GM18505 (cell line): Measurements from ENCODE around the gene ENTPD6.
"Not testable (repeated sequence)": the region's sequence is repeated elsewhere in the genome, so short reads cannot be mapped to it uniquely, and the experiment has no call there.

Experiments
- ATAC-seq: cut with Tn5 transposase; IDR thresholded peaks from one replicate; pipeline ENCODE4 v1.9.1; 2021; ENCODE audit not compliant: unreplicated experiment
- POLR2A ChIP-seq: IDR thresholded peaks from 4 replicates; pipeline ENCODE4 v1.6.1; 2011; ENCODE audit warnings: borderline replicate concordance; ENCODE audit not compliant: insufficient read depth, insufficient read length; ENCODE audit errors: extremely low read depth

ENTPD6 gene

DNA sequence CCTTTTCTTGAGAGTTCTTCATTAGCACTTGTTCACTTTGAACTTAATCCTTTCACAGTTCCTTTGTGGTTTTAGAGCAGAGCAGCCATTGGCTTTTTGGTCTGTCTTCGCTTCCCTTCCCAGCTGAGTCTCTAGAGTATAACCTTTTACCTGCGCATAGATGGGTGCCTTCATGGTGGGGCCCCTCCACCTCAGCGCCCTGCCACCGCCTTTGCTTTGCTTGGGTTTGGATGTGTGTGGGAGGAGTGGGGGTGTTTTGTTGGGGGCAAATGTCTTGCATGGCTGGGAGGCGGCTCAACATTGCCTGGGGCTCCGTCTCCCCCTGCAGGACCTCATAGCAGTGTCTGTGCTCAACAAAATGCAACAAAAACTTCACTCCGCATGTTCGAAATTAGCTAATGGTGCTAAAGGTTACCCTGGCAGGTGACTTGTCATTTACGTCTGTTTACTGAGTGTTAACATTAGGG, 64.3 kb downstream of the ENTPD6 start:
- TF ChIP-seq POLR2A = no peak
- ATAC-seq = no peak

DNA sequence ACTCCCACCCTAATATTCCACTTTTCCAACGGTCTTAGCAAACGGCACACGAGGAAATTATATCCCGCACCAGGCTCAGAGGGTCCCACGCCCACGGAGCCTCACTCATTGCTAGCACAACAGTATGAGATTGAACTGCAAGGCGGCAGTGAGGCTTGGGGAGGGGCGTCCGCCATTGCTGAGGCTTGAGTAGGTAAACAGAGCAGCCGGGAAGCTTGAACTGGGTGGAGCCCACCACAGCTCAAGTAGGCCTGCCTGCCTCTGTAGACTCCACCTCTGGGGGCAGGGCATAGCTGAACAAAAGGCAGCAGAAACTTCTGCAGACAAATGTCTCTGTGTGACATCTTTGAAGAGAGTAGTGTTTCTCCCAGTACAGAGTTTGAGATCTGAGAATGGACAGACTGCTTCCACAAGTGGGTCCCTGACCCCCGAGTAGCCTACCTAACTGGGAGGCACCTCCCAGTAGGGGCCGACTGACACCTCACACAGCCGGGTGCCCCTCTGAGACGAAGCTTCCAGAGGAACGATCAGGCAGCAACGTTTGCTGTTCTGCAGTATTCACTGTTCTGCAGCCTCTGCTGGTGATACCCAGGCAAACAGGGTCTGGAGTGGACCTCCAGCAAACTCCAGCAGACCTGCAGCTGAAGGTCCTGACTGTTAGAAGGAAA, 65.4 kb downstream of the ENTPD6 start:
- ATAC-seq = not testable (repeated sequence)

DNA sequence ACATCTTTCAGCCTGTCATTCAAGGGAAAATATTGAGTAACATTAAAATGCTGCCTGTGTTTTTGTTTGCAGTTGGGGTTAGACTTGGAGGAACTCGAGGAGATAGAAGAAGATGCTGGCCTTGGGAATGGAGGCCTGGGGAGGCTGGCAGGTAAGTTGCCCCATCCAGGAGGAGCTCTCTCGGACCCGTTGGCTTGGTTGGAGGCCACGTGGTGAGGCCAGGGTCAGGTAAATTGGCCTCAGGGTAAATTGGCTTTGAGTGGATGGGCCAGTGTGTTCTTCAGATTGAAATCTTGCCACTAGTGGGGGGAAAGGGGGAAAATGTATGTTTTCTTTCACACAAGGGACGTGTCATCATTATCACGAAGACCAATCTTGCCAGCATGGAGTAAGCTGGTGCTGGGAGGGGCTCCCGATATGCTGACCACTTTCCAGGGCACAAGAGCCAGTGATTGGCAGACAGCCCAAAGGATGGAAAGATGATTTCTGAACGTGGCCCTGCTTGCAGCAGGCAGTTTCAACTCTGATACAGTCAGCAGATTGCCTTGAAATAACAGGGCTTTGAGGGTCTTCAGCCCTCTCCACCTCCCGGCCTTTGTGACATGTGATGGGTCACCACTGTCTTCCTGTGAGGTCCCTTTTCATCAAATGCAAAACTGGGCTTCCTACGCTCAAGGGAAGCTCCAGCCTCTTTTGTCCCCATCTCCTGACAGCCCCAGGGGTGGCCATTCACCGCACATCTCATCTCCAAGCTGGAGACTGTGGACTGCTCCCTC, 73.7 kb downstream of the ENTPD6 start:
- TF ChIP-seq POLR2A = no peak
- ATAC-seq = no peak

DNA sequence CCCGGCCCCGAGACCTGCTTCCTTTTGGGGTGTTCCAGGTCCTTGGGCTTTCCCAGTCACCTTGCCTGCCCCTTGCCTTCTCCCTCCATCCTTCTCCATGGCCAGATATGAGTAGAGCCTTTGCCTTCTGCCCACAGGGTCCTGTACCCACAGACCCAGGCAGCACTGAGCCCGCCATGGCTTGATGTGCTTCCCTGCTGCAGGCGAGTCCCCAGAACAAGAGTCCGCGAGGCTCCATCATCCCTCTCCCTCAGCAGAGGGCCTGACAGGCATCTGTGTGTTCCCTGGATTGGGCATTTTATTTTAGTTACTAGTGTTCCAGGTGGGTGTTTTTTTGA, 74.3 kb downstream of the ENTPD6 start:
- no peak for TF ChIP-seq POLR2A
- ATAC-seq = no peak

DNA sequence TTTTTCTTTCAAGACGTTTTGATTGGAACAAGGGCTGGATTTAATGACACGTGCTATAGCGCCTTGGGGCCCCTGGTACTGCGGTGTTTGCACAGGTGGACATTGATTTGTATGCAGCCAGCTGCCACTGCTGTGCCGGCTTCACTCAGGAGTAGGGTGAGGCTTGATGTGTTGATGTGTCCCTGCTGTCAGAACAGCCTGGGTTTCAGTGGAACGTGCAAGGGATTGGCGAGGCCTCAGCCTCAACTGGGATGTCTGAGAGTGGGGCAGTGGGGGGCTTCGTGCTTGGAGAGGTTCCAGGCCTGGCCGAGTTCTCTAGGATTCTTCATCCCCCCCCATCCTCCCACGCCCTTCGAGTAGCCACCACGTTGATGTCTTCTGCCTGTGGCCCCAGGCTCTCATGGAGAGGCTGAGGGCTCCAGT, 75.3 kb downstream of the ENTPD6 start:
- no peak for TF ChIP-seq POLR2A
- ATAC-seq = no peak

DNA sequence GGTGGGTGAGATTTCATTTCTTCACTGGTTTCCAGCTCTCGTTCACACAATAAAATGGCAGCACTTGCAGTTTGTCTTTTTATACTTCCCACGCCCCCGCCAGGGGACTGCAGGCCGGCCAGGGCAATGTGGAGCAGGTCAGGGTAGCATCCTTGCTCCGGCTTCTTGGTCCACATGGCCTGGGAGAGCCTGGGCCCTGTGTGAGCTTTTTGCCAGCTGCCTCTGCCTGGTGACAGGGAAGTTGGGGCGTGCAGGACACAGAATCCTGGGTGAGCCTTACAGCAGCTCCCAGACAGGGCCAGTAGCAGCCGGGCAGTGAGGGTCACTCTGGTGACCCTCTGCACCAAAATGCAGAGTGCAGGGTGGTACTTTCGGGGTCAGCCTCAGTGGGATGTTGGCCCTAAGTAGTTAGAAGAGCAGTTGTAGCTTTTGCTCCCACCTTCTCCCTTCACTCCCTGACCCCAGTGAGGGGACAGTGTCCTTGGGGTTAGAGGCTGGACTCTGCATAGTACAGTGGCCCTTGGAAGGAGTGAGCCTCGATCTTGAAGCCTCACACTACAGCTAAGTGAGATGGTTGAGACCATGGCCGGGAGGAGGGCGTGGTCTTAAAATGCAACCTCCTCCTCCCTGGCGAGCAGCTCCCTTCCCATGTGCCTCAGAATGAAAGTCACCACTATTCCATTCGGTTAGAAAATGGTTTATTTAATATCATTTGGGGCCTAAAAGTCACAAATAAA, 76.1 kb downstream of the ENTPD6 start:
- no peak for TF ChIP-seq POLR2A
- ATAC-seq = no peak

DNA sequence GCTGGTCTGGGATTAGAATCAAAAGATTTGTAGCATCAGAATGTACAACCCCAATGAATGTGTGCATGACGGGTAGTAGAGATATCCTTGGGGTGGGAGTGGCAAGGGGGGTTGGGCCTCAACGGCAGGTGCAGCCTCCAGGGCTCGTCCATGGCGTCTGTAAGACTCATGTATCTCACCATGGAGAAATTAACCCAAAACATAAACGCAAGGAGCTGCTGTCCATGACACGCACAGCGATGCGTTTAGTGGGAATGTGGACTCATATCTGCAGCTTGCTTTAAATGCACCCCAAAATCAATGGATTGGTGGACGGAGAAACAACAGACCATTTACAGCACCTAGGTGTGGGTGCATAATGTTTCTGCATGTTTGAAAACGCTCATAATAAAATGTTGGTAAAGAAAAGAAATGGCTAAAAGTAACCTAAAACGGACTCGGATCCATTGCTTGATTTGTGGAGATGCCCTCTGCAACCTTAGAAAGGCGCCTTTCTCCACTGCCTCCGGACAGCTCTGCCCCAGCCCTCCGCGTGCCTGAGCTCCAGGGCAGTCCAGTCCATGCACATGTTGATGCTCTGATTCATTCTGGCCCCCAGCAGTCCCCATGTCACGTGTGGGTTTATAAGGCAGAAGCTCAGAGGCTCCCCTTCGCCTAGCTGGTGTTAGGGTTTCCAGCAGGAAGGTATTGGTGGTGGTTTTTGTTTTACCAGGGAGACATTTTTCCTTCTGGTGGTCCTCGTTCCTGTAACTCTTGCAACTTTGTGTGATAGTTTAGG, 76.9 kb downstream of the ENTPD6 start:
- no peak for ATAC-seq

DNA sequence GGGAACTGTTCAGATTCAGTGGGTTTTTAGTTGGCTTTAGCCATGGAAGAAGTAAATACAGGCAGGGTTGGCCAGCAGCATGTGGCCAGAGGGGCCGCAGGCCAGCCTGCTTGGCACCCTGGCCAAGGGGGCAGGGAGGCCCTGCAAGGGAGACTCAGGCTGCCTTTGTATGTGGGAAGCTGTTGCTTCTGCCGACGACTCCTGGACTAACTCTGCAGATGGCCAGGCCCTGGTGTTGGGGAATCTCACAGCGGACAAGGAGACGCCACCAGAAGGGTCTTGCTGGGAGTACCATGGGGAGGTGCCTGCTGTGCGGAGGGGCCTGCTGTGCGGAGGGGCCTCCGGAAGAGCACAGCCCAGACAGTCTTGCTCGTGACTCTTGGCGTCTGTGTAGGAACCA, 77.5 kb downstream of the ENTPD6 start:
- no peak for TF ChIP-seq POLR2A
- ATAC-seq = no peak

More for the DNA sequence above, 76.9 kb downstream of the ENTPD6 start:
- no peak for TF ChIP-seq POLR2A

DNA sequence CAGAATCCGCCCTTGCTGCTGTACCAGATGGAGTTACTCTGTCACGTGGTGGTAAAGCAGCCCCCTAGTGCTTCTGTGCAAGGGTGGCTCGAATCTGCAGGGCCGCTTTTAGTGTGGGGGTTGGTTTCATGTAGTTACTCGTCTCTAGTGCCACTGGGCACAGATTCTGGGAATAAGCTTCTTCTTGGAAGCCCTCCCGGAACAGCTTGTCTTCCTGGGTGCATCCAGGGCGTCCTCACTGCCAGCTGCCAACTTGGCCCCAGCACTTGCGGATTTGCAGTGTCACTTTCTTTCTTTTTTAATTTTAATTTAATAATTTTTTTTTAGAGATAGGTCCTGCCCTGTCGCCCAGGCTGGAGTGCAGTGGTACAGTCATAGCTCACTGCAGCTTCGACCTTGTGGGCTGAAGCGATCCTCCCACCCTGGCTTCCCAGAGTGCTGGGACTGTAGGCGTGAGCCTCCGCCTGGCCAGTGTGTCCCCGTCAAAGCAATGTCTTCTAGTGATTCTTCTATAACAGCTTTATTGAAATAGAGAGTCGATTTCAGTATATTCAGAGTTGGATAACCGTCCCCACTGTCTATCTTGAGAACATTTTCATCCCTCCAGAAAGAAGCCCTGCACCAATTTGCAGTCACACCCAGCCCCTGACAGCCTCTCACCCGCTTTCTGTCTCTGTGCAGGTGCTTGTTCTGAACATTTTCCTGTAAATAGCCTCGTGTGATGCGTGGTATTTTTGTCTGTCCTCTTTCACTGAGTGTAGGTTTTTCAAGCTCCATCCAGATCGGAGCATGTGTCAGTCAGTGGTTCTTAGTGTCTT, 78.2 kb downstream of the ENTPD6 start:
- ATAC-seq = no peak
- TF ChIP-seq POLR2A = no peak

DNA sequence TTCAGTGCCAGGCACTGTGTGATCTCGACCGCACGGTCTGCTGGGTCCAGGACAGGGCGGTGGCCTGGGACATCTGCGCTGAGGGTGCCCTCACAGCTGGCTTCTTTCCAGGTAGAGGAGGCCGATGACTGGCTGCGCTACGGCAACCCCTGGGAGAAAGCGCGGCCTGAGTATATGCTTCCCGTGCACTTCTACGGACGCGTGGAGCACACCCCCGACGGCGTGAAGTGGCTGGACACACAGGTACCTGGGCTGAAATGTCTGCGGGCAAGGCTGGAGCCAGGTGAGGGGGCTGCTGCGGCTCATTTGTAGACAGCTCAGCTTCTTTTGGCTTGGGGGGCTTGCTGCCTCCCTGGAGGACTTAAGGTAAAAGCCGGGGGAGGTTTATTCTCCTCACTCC, 79.0 kb downstream of the ENTPD6 start:
- ATAC-seq = no peak
- no peak for TF ChIP-seq POLR2A

DNA sequence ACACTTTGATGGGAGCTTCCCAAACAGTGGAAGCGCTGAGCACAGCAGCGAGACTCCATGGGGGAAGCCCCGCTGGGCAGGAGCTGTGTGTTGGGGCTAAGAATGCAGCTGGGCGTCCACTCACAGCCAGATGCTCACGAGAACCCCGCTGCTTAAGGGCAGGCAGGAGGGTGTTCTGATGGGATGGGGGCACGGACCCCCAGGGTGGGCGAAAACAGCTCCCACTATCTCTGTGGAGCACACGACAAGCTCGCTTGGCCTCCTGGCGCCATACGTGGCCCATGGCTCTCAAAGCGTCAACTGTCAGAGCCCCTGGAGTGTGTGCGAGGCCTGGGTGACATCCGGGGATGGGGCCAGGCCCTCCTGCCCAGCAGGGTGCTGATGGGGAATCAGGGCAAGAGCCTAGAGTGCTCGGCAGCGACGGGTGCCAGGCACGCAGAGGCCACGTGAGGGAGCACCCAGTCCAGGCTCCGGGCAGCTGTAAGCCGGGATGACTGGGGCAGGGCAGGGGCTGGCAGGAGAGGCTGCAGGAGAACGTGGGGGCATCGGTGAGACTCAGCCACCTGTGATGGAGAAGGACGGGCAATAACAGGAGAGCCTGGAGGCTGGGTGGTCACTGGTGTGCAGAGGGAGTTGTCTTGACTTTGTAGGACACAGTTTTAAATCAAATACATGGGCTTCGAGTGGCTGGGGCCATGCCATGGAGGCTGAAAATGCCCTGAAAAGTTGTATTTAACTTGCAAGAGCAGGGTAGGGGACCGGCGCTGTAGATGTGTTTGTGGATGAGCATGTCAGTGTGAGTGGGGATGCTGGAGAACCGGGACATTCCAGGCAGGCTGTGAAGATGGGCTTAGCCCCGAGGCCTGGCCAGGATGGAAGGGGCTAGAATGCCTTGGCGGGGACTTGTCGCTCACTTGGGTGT, 79.6 kb downstream of the ENTPD6 start:
- no peak for TF ChIP-seq POLR2A

DNA sequence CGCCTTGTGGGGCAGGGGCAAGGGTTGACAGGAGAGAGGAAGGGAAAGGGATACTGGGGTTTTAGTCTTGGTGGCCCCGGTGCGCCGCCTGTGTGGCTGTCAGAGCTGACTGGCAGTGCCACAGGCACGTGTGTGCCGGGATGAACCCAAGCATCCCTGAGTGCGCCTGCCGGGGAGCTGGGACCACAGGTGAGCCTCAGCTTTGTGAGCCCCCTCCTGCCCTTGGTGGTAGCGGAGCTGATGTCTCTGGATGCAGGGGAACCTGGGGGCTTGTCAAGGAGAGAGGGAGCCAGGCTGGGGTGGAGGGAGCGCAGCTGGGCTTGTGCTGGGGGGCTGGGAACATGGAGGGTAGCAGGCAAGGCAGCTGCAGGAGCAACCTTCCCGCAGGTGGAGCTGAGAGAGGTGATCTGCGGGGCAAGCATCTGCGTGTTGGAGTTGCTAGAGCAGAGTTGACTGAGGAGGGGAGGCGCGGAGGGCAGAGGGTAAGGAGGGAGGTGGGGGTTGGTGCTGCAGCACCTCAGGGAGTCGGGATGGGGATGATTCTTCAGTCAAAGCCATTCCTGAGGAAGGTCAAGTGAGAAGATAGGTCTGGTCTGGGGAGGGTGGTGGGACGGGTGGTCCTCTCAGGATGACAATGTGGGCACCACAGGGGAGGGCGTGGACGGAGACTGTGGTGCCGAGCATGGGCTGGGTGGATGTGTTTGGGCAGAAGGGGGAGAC, 80.5 kb downstream of the ENTPD6 start:
- no peak for TF ChIP-seq POLR2A
- ATAC-seq = no peak

More for the DNA sequence above, 79.6 kb downstream of the ENTPD6 start:
- no peak for ATAC-seq
